AG09319 (cell line): ENCODE results near the gene PBXIP1.

Experiments
- DNase-seq: peaks from one replicate; pipeline ENCODE4 v3.0.0-alpha.2; 2010; ENCODE audit warnings: low read depth; ENCODE audit errors: extremely low read depth
- CTCF ChIP-seq: IDR thresholded peaks from 2 replicates; pipeline ENCODE4 v1.5.1; 2011; ENCODE audit warnings: low read depth, mild to moderate bottlenecking, inconsistent platforms, low read length, moderate library complexity

PBXIP1 gene

GRCh38 chr1:154941333-154942013 lies 14.4 kb downstream of the PBXIP1 start:
- no peak for TF ChIP-seq CTCF
- no peak for DNase-seq

- TF ChIP-seq CTCF: no peak
- no peak for DNase-seq
These were observed 15.2 kb downstream of the PBXIP1 start for GRCh38 chr1:154940651-154941194.

GRCh38 chr1:154940213-154940560 lies 15.7 kb downstream of the PBXIP1 start:
- no peak for TF ChIP-seq CTCF
- DNase-seq: no peak

- no peak for DNase-seq
- TF ChIP-seq CTCF: no peak
These were observed 17.1 kb downstream of the PBXIP1 start for GRCh38 chr1:154938604-154939399.

GRCh38 chr1:154937988-154938386 lies 17.9 kb downstream of the PBXIP1 start:
- no peak for TF ChIP-seq CTCF
- no peak for DNase-seq

GRCh38 chr1:154937085-154937987 lies 18.6 kb downstream of the PBXIP1 start:
- DNase-seq: peak; percentile 93
- peak; percentile 15 for TF ChIP-seq CTCF
